A673 (cell line): ENCODE data around the gene APOL1. TPM values are rescaled to one million over a fixed set of nuclear protein-coding genes. Genes with fewer than 3 reads are reported as not detected.

ENCODE experiments used
- BruUV-seq: library from RNA; stranded (reverse); fragments of 400-500 nt; replicated peaks from 2 replicates; lab custom pipeline; 2021; lab: Mats Ljungman, UMichigan
- CTCF ChIA-PET: fragments of 300-600 bp; sonication (Branson Sonifier 250); formaldehyde crosslinking; loops from one replicate; lab custom pipeline; 2022; ENCODE audit warnings: antibody characterized with exemption; lab: Charles Lee
- POLR2A ChIA-PET: fragments of 300-600 bp; sonication (Branson Sonifier 250); formaldehyde crosslinking; loops from one replicate; lab custom pipeline; 2022; ENCODE audit warnings: antibody characterized with exemption; ENCODE audit not compliant: low non-redundant PET; lab: Charles Lee
- DNase-seq: peaks from one replicate; pipeline ENCODE4 v3.0.0-alpha.2; 2015; ENCODE audit warnings: low spot score
- H3K27ac ChIP-seq: fragments of 200-600 bp; sonication (generic); 2 replicates; pipeline ENCODE4 v1.5.1; 2016; ENCODE audit warnings: mixed run types, low read depth, mild to moderate bottlenecking, mixed read lengths, antibody characterized with exemption, low read length; ENCODE audit not compliant: poor library complexity, severe bottlenecking
- H3K27me3 ChIP-seq: fragments of 200-600 bp; sonication (generic); replicated peaks from 2 replicates; pipeline ENCODE4 v1.6.1; 2017; ENCODE audit warnings: mixed run types, low read depth, mild to moderate bottlenecking, mixed read lengths, antibody characterized with exemption, low read length; ENCODE audit not compliant: insufficient read depth, poor library complexity
- H3K36me3 ChIP-seq: fragments of 200-600 bp; sonication (generic); 2 replicates; pipeline ENCODE4 v1.6.1; 2016; ENCODE audit warnings: mixed run types, mild to moderate bottlenecking, mixed read lengths, antibody characterized with exemption, low read length; ENCODE audit not compliant: insufficient read depth, poor library complexity, severe bottlenecking
- H3K4me1 ChIP-seq: fragments of 200-600 bp; sonication (generic); 2 replicates; pipeline ENCODE4 v1.6.1; 2017; ENCODE audit warnings: mixed run types, mild to moderate bottlenecking, mixed read lengths, antibody characterized with exemption, low read length; ENCODE audit not compliant: insufficient read depth, poor library complexity, severe bottlenecking
- H3K4me3 ChIP-seq: fragments of 200-600 bp; sonication (generic); 2 replicates; pipeline ENCODE4 v1.5.1; 2016; ENCODE audit warnings: low read depth, mixed run types, mild to moderate bottlenecking, mixed read lengths, low read length; ENCODE audit not compliant: poor library complexity, severe bottlenecking
- H3K9me3 ChIP-seq: fragments of 200-600 bp; sonication (generic); 2 replicates; pipeline ENCODE4 v1.6.1; 2016; ENCODE audit warnings: mixed run types, low read depth, mild to moderate bottlenecking, mixed read lengths, antibody characterized with exemption, low read length; ENCODE audit not compliant: poor library complexity, severe bottlenecking
- CTCF ChIP-seq: fragments of 300-800, 200-600 bp; sonication (generic); conservative IDR thresholded peaks from 2 replicates; pipeline ENCODE4 v1.5.1; 2017; ENCODE audit warnings: low read depth, mild to moderate bottlenecking, antibody characterized with exemption, low read length, moderate library complexity, mixed read lengths
- EZH2 ChIP-seq: fragments of 200-600 bp; sonication (generic); IDR thresholded peaks from 2 replicates; pipeline ENCODE4 v1.6.1; 2017; ENCODE audit warnings: borderline replicate concordance, low read depth, mild to moderate bottlenecking, mixed read lengths, antibody characterized with exemption, low read length; ENCODE audit not compliant: poor library complexity, severe bottlenecking
- intact Hi-C: fragments of 100-400 bp; cut with micrococcal nuclease; formaldehyde crosslinking; loops from one replicate; pipeline ENCODE4 v1.10.0; 2022; ENCODE audit not compliant: unreplicated experiment
- total RNA-seq: library from RNA; stranded (reverse); gene quantifications from 2 replicates; pipeline ENCODE4 v1.2.3, GENCODE V29; 2021

APOL1 gene
- total RNA-seq, 1 experiment from 2014 or later, result 0.30 TPM

- no peaks in the 10 kb centered on the region for H3K27me3 ChIP-seq
- H3K4me3 ChIP-seq, result no peak overlapping the region
- no peaks in the 10 kb centered on the region for H3K9me3 ChIP-seq
- intact Hi-C loops, result no loop called here
- H3K27ac ChIP-seq, result no peak overlapping the region
- no peak for DNase-seq
- CTCF ChIA-PET, result no interaction called here
- peaks cover 4% of the 10 kb centered on the region for H3K4me1 ChIP-seq
- TF ChIP-seq CTCF, result no peak
- no peak for TF ChIP-seq EZH2
- BruUV-seq, result no TSS peak
- H3K36me3 ChIP-seq, result peaks cover 61% of the 10 kb centered on the region
- POLR2A ChIA-PET, result no interaction called here
Measured at GRCh38 chr22:36284171-36284571, 31.2 kb downstream of the APOL1 start.

- POLR2A ChIA-PET, result no interaction called here
Measured at GRCh38 chr22:36285017-36285416, 32.1 kb downstream of the APOL1 start.

GRCh38 chr22:36285545-36285944 lies 32.6 kb downstream of the APOL1 start:
- TF ChIP-seq CTCF (no peak), EZH2 (no peak)
- Histone ChIP-seq H3K27me3 (no peaks in the 10 kb centered on the region), H3K4me3 (no peak overlapping the region), H3K9me3 (no peaks in the 10 kb centered on the region), H3K36me3 (peaks cover 68% of the 10 kb centered on the region), H3K27ac (no peak overlapping the region), H3K4me1 (peaks cover 4% of the 10 kb centered on the region)
- intact Hi-C loops, result loop anchor here (5.0 kb wide), 1 partner anchor 138 kb away; no protein-coding TSS in a partner anchor
- no peak for DNase-seq
- ChIA-PET POLR2A (no interaction called here), CTCF (interaction anchor here (0.6 to 1.8 kb wide), 3 partner anchors 17 to 185 kb away, joined by 3 to 7 read pairs (median 5); no protein-coding TSS in a partner anchor)
- BruUV-seq, result no TSS peak

More at GRCh38 chr22:36285017-36285416, 32.1 kb downstream of the APOL1 start:
- Histone ChIP-seq H3K27me3 (no peaks in the 10 kb centered on the region), H3K9me3 (no peaks in the 10 kb centered on the region), H3K36me3 (peaks cover 67% of the 10 kb centered on the region), H3K27ac (no peak overlapping the region), H3K4me3 (no peak overlapping the region), H3K4me1 (peaks cover 4% of the 10 kb centered on the region)
- CTCF ChIA-PET, result no interaction called here
- no TSS peak for BruUV-seq
- TF ChIP-seq EZH2 (no peak), CTCF (no peak)
- intact Hi-C loops, result loop anchor here (5.0 kb wide), 1 partner anchor 138 kb away; no protein-coding TSS in a partner anchor
- DNase-seq, result no peak
